PC-9 (cell line): ENCODE measurements around the gene ANGPTL2. TPM values are rescaled to one million over a fixed set of nuclear protein-coding genes. Genes with fewer than 3 reads are reported as not detected.

ENCODE experiments used
- BruUV-seq: library from RNA; stranded (reverse); fragments of 400-500 nt; replicated peaks from 2 replicates; lab custom pipeline; 2021; lab: Mats Ljungman, UMichigan
- CTCF ChIA-PET: fragments of 300-600 bp; sonication (Branson Sonifier 250); formaldehyde crosslinking; loops from one replicate; lab custom pipeline; 2022; ENCODE audit warnings: antibody characterized with exemption; lab: Charles Lee
- POLR2A ChIA-PET: fragments of 300-600 bp; sonication (Branson Sonifier 250); formaldehyde crosslinking; loops from one replicate; lab custom pipeline; 2022; ENCODE audit warnings: antibody characterized with exemption; ENCODE audit not compliant: unreplicated experiment; lab: Charles Lee
- DNase-seq, 2 experiments: peaks; one replicate each; pipeline versions ENCODE4 v3.0.0 to v3.0.0-alpha.2; 2015 to 2022; ENCODE audit warnings: mixed read lengths in 1 of 2
- H2AFZ ChIP-seq: fragments of 200-600 bp; sonication (generic); 2 replicates; pipeline ENCODE4 v1.8.1; 2017; ENCODE audit warnings: antibody characterized with exemption
- H3F3A ChIP-seq: fragments of 200-600 bp; sonication (generic); 2 replicates; pipeline ENCODE4 v1.8.1; 2017; ENCODE audit warnings: antibody characterized with exemption, mild to moderate bottlenecking, low read depth; ENCODE audit not compliant: insufficient read depth
- H3K27ac ChIP-seq: fragments of 200-600 bp; sonication (generic); 2 replicates; pipeline ENCODE4 v1.6.1; 2016; ENCODE audit warnings: mixed run types
- H3K27me3 ChIP-seq: fragments of 200-600 bp; sonication (generic); 2 replicates; pipeline ENCODE4 v1.6.1; 2016; ENCODE audit warnings: low read depth, mixed run types; ENCODE audit not compliant: insufficient read depth
- H3K36me3 ChIP-seq: fragments of 200-600 bp; sonication (generic); 2 replicates; pipeline ENCODE4 v1.6.1; 2016; ENCODE audit warnings: low read depth, mixed run types
- H3K4me1 ChIP-seq: fragments of 200-600 bp; sonication (generic); replicated peaks from 2 replicates; pipeline ENCODE4 v1.6.1; 2016; ENCODE audit warnings: mixed run types; ENCODE audit not compliant: insufficient read depth
- H3K4me2 ChIP-seq: fragments of 200-600 bp; sonication (generic); 2 replicates; pipeline ENCODE4 v1.6.1; 2017; ENCODE audit warnings: mixed run types
- H3K4me3 ChIP-seq: fragments of 200-600 bp; sonication (generic); 2 replicates; pipeline ENCODE4 v1.6.1; 2016; ENCODE audit warnings: mixed run types
- H3K79me2 ChIP-seq: fragments of 200-600 bp; sonication (generic); 2 replicates; pipeline ENCODE4 v1.6.1; 2017; ENCODE audit warnings: low read depth, mixed run types
- H3K9me2 ChIP-seq: fragments of 200-600 bp; sonication (generic); 2 replicates; pipeline ENCODE4 v1.8.1; 2017; ENCODE audit warnings: mild to moderate bottlenecking; ENCODE audit not compliant: insufficient read depth
- H3K9me3 ChIP-seq: fragments of 200-600 bp; sonication (generic); 2 replicates; pipeline ENCODE4 v1.8.1; 2016; ENCODE audit warnings: low read depth; ENCODE audit not compliant: insufficient read depth
- H4K20me1 ChIP-seq: fragments of 200-600 bp; sonication (generic); 2 replicates; pipeline ENCODE4 v1.8.1; 2017; ENCODE audit not compliant: insufficient read depth
- EZH2 ChIP-seq: fragments of 200-600 bp; sonication (generic); IDR thresholded peaks from 2 replicates; pipeline ENCODE4 v1.8.0; 2017; ENCODE audit warnings: antibody characterized with exemption, low read depth
- intact Hi-C: fragments of 100-400 bp; cut with micrococcal nuclease; formaldehyde crosslinking; loops from one replicate; pipeline ENCODE4 v1.10.0; 2022; ENCODE audit not compliant: unreplicated experiment
- total RNA-seq: library from RNA; stranded (reverse); gene quantifications from 2 replicates; pipeline ENCODE4 v1.2.3, GENCODE V29; 2021
- TF ChIP-seq, protein P1 (sequence below): fragments of 200-600 bp; sonication (generic); conservative IDR thresholded peaks from 2 replicates; pipeline ENCODE4 v1.6.1; 2017; ENCODE audit warnings: mixed run types, antibody characterized with exemption, mild to moderate bottlenecking, moderate library complexity

ANGPTL2 gene
- total RNA-seq, 1 experiment from 2014 or later = 0.13 TPM

DNA sequence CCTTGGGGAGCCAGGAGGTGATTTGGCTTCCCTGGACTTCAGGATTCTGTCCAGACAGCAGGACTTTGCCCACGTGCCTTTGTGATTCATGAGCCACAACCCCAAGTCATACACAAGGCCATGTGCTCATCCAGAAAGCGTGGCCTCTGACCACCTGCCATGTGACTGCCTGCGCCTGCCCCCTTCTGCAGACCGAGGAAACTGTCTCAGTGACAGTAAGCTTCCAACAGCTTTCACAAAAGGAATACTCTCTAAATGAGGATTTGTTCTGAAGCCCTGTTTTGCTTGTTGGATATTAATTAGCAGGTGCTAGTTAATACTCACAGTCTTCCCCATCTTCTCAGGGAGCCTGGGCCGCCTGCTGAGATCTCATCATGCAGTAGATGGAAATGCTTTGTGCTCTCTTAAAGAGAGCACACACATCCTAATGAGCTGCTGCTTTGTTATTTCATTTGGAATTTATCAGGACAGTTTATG lies 36.9 kb upstream of the ANGPTL2 start:
- no peaks in the 10 kb centered on the region for H3K36me3 ChIP-seq
- no peaks in the 10 kb centered on the region for H3K27me3 ChIP-seq
- peaks cover 4% of the 10 kb centered on the region; the same call in 1 of the 2 replicates for H3F3A ChIP-seq
- no peak overlapping the region for H3K27ac ChIP-seq
- BruUV-seq = no TSS peak
- TF ChIP-seq, protein P1, sequence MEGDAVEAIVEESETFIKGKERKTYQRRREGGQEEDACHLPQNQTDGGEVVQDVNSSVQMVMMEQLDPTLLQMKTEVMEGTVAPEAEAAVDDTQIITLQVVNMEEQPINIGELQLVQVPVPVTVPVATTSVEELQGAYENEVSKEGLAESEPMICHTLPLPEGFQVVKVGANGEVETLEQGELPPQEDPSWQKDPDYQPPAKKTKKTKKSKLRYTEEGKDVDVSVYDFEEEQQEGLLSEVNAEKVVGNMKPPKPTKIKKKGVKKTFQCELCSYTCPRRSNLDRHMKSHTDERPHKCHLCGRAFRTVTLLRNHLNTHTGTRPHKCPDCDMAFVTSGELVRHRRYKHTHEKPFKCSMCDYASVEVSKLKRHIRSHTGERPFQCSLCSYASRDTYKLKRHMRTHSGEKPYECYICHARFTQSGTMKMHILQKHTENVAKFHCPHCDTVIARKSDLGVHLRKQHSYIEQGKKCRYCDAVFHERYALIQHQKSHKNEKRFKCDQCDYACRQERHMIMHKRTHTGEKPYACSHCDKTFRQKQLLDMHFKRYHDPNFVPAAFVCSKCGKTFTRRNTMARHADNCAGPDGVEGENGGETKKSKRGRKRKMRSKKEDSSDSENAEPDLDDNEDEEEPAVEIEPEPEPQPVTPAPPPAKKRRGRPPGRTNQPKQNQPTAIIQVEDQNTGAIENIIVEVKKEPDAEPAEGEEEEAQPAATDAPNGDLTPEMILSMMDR = no peak
- no peak for TF ChIP-seq EZH2
- no peak overlapping the region for H3K4me2 ChIP-seq
- ChIA-PET POLR2A (no interaction called here), CTCF (no interaction called here)
- H3K4me3 ChIP-seq = no peak overlapping the region
- H3K4me1 ChIP-seq = 0 out of 2 replicates have a peak, but pooled peaks cover 5% of the 10 kb centered on the region
- no peaks in the 10 kb centered on the region for H3K9me3 ChIP-seq
- no peaks in the 10 kb centered on the region for H3K79me2 ChIP-seq
- no peak for DNase-seq
- no peak overlapping the region for H2AFZ ChIP-seq
- intact Hi-C loops = no loop called here
- H4K20me1 ChIP-seq = no peaks in the 10 kb centered on the region
- H3K9me2 ChIP-seq = no peaks in the 10 kb centered on the region

DNA sequence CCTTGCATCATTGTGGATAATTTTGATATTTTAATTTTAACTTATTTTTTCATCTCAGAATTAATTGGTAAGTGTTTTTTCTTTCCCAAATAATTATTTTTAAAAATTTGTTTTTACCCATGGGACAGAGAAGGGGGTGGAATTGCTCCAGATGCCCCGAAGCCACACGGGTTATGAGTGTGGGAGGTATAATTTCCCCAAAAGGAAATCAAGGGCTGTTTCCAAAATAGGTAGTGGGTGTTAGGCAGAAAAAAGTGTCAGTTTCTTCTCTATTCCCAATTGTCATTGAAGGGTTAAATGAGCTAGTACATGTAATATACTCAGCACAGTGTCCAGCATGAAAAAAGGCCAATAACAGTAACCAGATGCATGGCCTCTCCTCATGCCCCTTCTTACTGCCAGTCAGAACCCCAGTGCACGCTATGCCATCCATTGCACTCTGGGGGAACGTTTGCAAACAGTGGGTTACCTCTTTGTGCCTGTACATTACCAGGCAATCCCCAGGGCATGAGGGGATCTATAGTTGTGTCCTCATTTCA lies 36.4 kb upstream of the ANGPTL2 start:
- no peaks in the 10 kb centered on the region for H3K9me2 ChIP-seq
- CTCF ChIA-PET = no interaction called here

DNA sequence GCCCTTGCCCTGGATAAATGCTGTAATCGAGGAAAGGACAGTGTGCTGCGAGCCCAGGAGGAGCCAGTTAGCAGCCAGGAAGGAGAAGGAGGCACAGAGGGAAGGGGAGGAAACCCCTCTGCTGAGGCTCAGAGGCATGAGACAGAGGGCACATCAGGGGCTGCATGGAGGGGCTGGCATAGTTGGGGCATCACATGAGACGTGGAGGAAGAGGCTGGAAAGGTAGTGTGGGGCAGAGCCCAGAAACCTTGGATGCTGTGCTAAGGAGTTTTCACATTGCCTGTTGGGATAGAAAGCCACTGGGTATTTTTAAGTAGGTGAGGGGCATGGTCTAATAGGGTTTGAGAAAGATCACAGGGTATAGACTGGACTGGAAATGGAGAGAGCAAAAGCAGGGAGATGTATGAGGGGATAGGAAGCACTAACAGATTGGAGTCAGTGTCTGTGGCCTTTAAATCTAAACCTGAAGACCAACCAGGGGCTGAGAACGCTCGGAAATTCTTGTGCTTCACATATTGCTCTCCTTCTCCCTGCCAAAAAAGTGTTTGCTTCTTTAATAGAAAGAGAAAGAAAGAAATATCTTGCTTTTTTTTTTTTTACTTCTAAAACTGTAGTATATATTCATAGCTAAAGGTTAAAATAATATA lies 33.0 kb upstream of the ANGPTL2 start:
- Histone ChIP-seq H3K36me3 (no peaks in the 10 kb centered on the region), H3K27ac (no peak overlapping the region), H3K9me3 (no peaks in the 10 kb centered on the region), H3K4me3 (no peak overlapping the region), H3K9me2 (no peaks in the 10 kb centered on the region), H3K4me2 (no peak overlapping the region), H3F3A (peaks cover 4% of the 10 kb centered on the region; the same call in 1 of the 2 replicates), H4K20me1 (no peaks in the 10 kb centered on the region), H3K79me2 (no peaks in the 10 kb centered on the region), H3K4me1 (no peaks in the 10 kb centered on the region), H2AFZ (no peak overlapping the region), H3K27me3 (no peaks in the 10 kb centered on the region)
- CTCF ChIA-PET = interaction anchor here (0.6 to 0.7 kb wide), 2 partner anchors 40 to 169 kb away, joined by 3 to 8 read pairs; no protein-coding TSS in a partner anchor
- intact Hi-C loops = no loop called here
- DNase-seq = no peak
- no peak for TF ChIP-seq EZH2
- TF ChIP-seq, protein P1 = no peak
- no TSS peak for BruUV-seq
- POLR2A ChIA-PET = no interaction called here

More for the DNA sequence above, 36.4 kb upstream of the ANGPTL2 start:
- Histone ChIP-seq H3K9me3 (no peaks in the 10 kb centered on the region), H2AFZ (no peak overlapping the region), H3K79me2 (no peaks in the 10 kb centered on the region), H3K27me3 (no peaks in the 10 kb centered on the region), H3F3A (peaks cover 4% of the 10 kb centered on the region; the same call in 1 of the 2 replicates), H3K27ac (no peak overlapping the region), H4K20me1 (no peaks in the 10 kb centered on the region), H3K4me1 (0 out of 2 replicates have a peak, but pooled peaks cover 5% of the 10 kb centered on the region), H3K4me2 (no peak overlapping the region), H3K36me3 (no peaks in the 10 kb centered on the region), H3K4me3 (no peak overlapping the region)
- DNase-seq = no peak
- no peak for TF ChIP-seq EZH2
- TF ChIP-seq, protein P1 = no peak
- BruUV-seq = no TSS peak
- POLR2A ChIA-PET = no interaction called here
- intact Hi-C loops = no loop called here
